Adipose tissue (tissue), 3 donors: ENCODE data around the gene ANP32A. TPM values are rescaled to one million over a fixed set of nuclear protein-coding genes. Genes with fewer than 3 reads are reported as not detected.

Experiments
- H3K27ac ChIP-seq: one replicate; pipeline ENCODE4 v1.5.1; 2013; ENCODE audit warnings: low read depth, low read length
- whole genome bisulfite sequencing, 3 donors: extraction: QIAGEN DNeasy Blood & Tissue Kit; methylation state at CpG; one replicate each; pipeline ENCODE4 v1.1.7; 2013; 5-methylcytosine and 5-hydroxymethylcytosine counted together
- polyA plus RNA-seq, 3 donors: library from polyadenylated mRNA; stranded (reverse); fragments of 200-250 nt; gene quantifications; one replicate each; pipeline ENCODE4 v1.2.3, GENCODE V29; 2013
- donor health status: healthy with polysubstance abuse.
- donor health status: Bipolar disorder and iron deficiency.
- donor health status: healthy.

ANP32A gene
- polyA plus RNA-seq, 3 donors: 41.9 to 81.2 (median 79.5) TPM

- no peak overlapping the region for H3K27ac ChIP-seq
- WGBS, 3 donors: 58 to 65% (median 59%) methylated on average over 3 of the region's 3 CpGs
Measured at GRCh38 chr15:68822818-68823217, 2.1 kb upstream of the ANP32A start.

- no peak overlapping the region for H3K27ac ChIP-seq
Measured at GRCh38 chr15:68821841-68822381, 1.2 kb upstream of the ANP32A start.

GRCh38 chr15:68821190-68821840 is 620 bp upstream of the ANP32A start:
- 1% methylated on average over 27 to 60 of the region's 60 CpGs for WGBS, 3 donors
- no peak overlapping the region for H3K27ac ChIP-seq

More at GRCh38 chr15:68821841-68822381, 1.2 kb upstream of the ANP32A start:
- WGBS, 3 donors: 2 to 8% (median 5%) methylated on average over 16 of the region's 16 CpGs

- H3K27ac ChIP-seq: peak overlapping the region; percentile 80
- WGBS, 3 donors: 0 to 1% (median 1%) methylated on average over 46 to 48 of the region's 48 CpGs
Measured at GRCh38 chr15:68819495-68820294, 1.0 kb downstream of the ANP32A start.

- H3K27ac ChIP-seq: peak overlapping the region; percentile 80
- 0% methylated on average over 52 to 68 of the region's 68 CpGs for WGBS, 3 donors
Measured at GRCh38 chr15:68818769-68819494, 1.8 kb downstream of the ANP32A start.

- WGBS, 3 donors: 1% methylated on average over 39 to 75 of the region's 75 CpGs
- H3K27ac ChIP-seq: peak overlapping the region; percentile 95
Measured at GRCh38 chr15:68818066-68818768, 2.5 kb downstream of the ANP32A start.

GRCh38 chr15:68817304-68818065 is 3.2 kb downstream of the ANP32A start:
- WGBS, 3 donors: 0 to 1% (median 0%) methylated on average over 61 to 64 of the region's 64 CpGs
- H3K27ac ChIP-seq: peak overlapping the region; percentile 95

- WGBS, 3 donors: 1 to 3% (median 1%) methylated on average over 13 of the region's 13 CpGs
- peak overlapping the region; percentile 95 for H3K27ac ChIP-seq
Measured at GRCh38 chr15:68816795-68817303, 3.8 kb downstream of the ANP32A start.

GRCh38 chr15:68816158-68816557 is 4.5 kb downstream of the ANP32A start:
- 70 to 78% (median 76%) methylated on average over 4 of the region's 4 CpGs for WGBS, 3 donors
- no peak overlapping the region for H3K27ac ChIP-seq

- H3K27ac ChIP-seq: no peak overlapping the region
- 37 to 76% (median 41%) methylated on average over 4 of the region's 4 CpGs for WGBS, 3 donors
Measured at GRCh38 chr15:68815598-68815997, 5.1 kb downstream of the ANP32A start.

- 86 to 87% (median 87%) methylated on average over 6 of the region's 6 CpGs for WGBS, 3 donors
- H3K27ac ChIP-seq: no peak overlapping the region
Measured at GRCh38 chr15:68814596-68814995, 6.1 kb downstream of the ANP32A start.

GRCh38 chr15:68812597-68813431 is 7.9 kb downstream of the ANP32A start:
- 32 to 47% (median 39%) methylated on average over 4 of the region's 4 CpGs for WGBS, 3 donors
- no peak overlapping the region for H3K27ac ChIP-seq

GRCh38 chr15:68812069-68812468 is 8.6 kb downstream of the ANP32A start:
- WGBS, 3 donors: 63 to 88% (median 77%) methylated on average over 8 of the region's 8 CpGs
- H3K27ac ChIP-seq: no peak overlapping the region

GRCh38 chr15:68809517-68809916 is 11.2 kb downstream of the ANP32A start:
- WGBS, 3 donors: 86 to 90% (median 88%) methylated on average over 9 of the region's 9 CpGs
- H3K27ac ChIP-seq: no peak overlapping the region

GRCh38 chr15:68808770-68809169 is 11.9 kb downstream of the ANP32A start:
- 57 to 76% (median 60%) methylated on average over 5 of the region's 5 CpGs for WGBS, 3 donors

GRCh38 chr15:68808091-68808490 is 12.6 kb downstream of the ANP32A start:
- 21 to 47% (median 30%) methylated on average over 2 of the region's 2 CpGs for WGBS, 3 donors
- H3K27ac ChIP-seq: no peak overlapping the region

More at GRCh38 chr15:68808770-68809169, 11.9 kb downstream of the ANP32A start:
- H3K27ac ChIP-seq: no peak overlapping the region
